HG02759 (cell line): ENCODE data around the gene CMSS1.

Experiments
- ATAC-seq: cut with Tn5 transposase; IDR thresholded peaks from one replicate; pipeline ENCODE4 v1.9.1; 2021; ENCODE audit warnings: mild to moderate bottlenecking, moderate library complexity; ENCODE audit not compliant: unreplicated experiment

CMSS1 gene

GRCh38 chr3:99873269-99874102 lies 55.8 kb downstream of the CMSS1 start:
- no peak for ATAC-seq

DNA sequence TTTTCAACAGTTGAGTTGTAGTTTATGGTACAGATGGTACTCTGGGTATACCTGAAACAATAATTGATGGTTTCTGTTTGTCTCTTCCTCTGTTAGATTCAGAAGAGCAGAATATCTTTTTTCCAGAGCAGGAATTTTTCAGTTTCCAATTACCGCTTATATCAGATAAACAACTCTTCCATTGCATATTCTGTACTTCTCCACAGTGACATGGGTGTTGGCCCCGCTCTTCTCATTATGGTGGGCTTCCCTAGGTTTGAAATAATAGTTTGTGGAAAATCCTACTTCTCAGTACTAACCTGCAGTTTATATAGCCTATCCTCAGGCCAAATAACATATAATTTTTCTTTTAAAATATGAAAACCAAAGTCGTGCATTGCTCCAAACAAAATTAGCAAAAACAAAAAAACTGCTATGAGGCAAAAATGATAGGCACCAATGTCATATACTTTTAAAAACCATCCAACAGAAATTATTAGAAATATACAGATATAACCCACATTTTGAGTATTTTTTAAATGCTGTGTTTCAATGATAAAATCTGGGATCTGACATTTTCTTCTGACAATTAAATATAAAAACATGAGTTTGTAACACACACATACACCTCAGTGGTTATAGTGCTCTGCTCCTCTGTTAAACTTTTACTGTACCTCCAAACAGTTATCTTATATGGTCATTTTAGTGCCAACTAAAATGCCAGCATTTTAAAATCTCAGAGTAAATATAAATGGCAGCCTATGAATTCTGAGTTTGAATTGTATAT lies 56.8 kb downstream of the CMSS1 start:
- ATAC-seq: no peak

- ATAC-seq: no peak
Measured at GRCh38 chr3:99875581-99875928, 57.9 kb downstream of the CMSS1 start.

DNA sequence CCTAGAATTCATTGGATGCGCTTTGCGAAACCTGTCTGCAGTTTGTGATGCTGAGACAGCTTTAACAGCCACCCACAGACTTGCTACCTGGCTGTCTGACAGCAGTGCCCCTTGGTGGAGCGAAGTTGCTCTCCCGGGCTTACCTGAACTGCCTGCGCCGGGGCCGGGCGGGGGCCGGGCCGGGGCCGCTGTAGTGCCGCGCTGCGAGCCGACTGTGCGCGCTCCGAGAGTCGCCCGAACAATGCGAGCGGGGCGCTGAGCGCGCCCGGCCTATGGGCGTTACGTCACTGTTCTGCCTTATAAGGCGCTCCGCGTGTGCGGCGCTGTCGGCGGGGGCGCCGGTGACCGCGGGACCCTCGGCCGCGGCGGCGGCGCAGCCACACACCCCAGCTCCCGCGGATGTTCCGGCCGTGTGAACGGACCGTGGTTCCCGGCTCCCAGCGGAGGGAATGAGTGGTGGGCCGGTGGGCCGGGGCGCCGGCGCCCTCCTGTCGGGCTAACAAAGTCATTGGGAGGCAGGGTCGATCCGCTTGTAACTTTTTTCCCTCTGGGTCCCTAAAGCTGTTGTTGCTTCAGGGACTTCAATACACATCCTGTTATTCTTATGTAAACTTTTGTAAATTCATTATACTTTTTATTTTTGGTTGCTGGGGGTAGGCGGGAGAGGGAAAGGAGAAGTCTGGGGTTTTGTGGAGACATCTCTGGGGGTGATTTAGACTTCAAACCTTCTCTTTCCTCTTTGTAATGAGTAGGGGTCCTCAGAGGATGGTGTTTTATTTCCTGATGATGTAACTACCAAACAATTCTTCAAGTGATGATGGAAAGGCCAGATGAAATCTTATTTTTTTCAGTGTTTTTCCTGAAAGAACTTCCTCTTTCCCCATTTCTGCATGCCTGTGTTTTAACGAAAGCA lies 58.5 kb downstream of the CMSS1 start:
- ATAC-seq: peak; percentile 91

DNA sequence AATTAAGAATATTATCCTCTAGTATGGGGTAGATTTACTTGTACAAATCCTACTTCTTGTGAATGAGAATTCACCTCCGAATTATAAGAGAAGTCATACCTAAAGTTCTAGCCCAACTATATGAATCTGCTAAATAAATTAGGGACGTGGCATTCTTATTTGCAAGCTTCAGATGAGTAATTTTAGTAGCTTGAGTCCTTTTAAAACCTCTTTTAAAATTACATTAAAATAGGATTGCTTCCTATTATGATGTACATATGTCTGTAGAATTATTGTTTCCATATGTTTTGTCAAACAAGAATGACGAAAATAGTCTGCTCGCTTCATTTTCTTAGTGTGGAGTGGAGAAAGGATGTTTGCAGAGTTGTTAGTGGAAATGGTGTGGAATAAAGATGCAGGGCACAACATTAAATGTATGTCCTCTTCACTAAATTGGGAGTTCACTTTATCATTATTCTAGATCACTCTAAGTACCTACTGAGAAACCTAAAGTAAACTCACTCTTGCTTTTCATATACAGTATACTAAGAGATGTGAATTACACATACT lies 59.4 kb downstream of the CMSS1 start:
- ATAC-seq: no peak

DNA sequence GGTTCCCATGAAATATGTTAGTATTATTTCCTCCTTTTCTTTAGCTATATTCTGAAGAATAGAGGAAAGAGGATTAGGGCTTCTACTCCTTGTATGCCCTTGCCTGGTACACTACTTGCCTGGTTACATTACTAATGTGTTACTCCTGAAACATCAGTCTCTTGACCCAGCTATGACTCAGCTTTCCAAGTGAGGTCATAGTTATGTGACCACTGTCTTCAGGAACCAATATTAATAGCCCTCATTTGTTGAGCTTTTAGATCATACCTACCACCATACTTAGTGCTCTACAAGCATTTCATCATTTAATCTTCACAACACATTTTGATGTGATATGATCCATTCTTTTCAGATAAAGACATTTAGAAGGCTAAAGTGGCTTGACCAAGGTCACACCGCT lies 60.3 kb downstream of the CMSS1 start:
- peak; percentile 37 for ATAC-seq

DNA sequence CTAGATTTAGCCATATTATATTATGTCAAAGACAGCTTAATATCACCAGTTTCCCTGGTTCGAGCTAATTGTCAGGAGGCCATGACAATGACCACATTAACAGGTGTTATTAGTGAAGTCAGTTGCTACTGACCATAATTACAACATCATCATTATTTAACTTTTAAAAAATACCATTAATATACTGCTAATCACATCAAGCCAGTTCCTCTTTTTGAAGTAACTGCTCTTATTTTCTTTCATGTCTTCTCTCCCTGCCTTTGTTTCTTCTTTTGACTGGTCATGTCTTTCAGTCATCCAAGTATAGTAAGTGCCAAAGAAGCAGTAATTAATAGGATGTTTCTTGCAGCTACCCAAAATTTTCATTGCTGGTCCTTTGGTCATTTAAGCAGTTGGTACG lies 61.6 kb downstream of the CMSS1 start:
- ATAC-seq: no peak

GRCh38 chr3:99881121-99881524 lies 63.5 kb downstream of the CMSS1 start:
- ATAC-seq: no peak

DNA sequence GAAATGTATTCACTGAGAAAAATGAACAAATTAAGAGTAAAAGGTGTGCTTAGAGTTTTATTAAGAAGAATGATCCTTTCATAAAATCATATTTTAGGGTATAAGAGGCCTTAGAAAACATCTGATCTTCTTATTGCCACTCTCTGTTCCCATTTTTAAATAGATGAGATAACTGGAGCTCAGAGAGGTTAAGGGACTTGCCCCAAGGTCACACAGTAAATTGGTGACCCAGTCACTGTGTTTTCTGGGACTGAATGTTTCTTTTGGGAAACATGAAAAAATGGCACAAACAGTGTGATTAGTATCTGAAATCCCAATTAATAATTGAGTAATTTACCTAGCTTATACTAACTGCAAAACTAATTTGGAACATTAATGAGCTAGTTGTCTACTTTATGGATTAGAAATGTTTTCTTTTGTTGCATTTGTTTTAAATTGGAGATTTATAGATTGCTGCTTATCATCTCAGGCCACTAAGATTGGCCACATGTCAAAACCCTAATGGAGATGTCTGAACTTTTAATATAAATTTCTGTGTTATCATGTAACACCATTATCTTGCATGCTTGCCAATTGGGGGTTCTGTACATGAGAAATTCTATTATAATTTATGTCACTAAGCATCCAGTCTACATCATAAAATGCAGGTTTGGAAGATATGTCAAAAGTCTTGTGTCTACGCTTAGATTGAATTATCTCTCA lies 64.9 kb downstream of the CMSS1 start:
- ATAC-seq: no peak

- ATAC-seq: no peak
Measured at GRCh38 chr3:99883138-99883461, 65.4 kb downstream of the CMSS1 start.

DNA sequence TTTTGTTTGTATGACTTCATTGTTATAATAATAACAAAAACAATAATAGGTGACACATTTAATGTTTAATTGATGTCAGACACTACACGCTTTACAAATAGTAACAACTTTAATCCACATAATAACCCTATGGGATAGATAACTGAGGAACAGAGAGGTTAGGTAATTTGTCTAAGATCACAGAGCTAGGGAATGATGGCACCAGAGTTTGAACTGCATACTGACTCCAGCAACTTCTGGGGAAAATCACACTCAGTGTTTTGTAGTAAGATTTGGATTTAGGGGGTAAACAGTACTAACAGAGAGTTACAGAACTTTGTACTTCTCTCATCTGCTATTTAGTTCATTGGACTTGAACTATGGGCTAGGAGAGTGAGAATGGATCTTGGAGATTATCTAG lies 66.0 kb downstream of the CMSS1 start:
- ATAC-seq: no peak

DNA sequence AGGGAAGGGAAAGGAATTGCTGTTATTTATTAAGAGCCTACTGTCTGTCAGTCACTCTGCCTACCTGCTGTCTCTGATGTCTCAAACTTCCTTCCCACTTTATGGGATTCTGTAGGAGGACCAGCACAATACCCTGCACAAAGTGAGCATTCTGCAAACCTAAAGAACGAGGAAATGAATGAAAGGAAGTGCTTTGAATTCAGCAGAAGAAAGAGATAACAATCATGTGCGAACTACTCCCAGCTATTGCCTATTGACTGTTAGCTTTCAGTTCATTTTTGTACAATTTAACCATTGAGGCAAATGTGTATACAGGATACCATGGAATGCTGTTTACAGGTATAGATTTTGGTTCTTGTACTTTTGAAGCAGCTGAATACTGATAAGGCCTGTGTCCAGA lies 66.8 kb downstream of the CMSS1 start:
- ATAC-seq: no peak

DNA sequence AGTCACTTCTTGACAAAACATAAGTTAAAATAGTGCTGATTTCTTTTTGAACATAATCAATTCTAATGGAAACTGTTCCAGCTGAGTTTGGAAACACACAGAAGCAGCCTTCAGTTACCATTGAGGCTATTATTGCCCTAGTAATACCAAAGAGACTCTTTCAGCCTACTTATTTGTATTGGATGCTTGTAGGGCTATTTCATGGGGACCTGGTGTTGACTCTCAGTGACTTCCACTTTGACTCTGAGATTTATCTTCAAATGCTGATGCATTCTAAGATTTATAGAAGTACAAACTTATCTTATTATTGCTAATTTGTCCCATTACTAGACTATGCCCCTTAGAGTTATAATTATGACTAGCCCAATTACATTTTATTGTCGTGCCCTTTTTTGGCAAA lies 67.4 kb downstream of the CMSS1 start:
- no peak for ATAC-seq

DNA sequence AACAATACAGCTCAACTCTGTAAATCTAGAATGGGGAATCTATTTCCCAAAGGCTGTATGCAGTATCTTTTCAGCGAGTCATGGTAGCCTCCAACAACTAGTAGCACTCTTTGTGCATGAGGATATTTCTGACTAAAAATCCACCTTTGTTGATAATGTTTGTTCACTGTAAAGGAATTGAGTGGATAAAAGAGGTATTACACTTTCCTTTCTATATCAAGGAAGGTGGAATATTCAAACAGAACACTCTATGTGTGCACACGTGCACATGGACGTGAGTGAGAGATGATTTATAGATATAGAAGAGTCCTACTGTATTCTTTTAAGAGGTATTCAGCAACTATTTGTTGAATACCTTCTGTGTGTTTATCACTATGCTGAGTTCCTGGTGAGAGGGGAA lies 68.2 kb downstream of the CMSS1 start:
- no peak for ATAC-seq

GRCh38 chr3:99891610-99892285 lies 74.1 kb downstream of the CMSS1 start:
- no peak for ATAC-seq

DNA sequence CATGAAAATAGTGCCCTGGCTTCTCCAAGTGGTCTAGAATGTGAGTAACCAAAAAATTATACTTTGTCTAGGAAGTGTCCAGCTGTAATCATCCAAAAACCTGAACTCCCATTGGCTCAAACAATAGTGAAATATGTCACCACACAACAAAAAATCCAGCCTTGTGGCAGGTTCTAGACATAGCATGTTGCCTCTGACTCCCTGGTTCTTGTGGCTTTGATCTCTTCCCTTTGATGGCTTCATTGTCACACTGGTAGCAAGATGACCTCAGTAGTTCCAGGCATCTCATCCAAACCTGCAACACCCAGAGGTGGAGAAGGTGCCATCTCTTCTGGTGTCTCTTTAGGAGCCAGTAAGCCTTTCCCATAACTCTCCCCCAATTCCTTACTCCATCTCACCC lies 74.7 kb downstream of the CMSS1 start:
- no peak for ATAC-seq

DNA sequence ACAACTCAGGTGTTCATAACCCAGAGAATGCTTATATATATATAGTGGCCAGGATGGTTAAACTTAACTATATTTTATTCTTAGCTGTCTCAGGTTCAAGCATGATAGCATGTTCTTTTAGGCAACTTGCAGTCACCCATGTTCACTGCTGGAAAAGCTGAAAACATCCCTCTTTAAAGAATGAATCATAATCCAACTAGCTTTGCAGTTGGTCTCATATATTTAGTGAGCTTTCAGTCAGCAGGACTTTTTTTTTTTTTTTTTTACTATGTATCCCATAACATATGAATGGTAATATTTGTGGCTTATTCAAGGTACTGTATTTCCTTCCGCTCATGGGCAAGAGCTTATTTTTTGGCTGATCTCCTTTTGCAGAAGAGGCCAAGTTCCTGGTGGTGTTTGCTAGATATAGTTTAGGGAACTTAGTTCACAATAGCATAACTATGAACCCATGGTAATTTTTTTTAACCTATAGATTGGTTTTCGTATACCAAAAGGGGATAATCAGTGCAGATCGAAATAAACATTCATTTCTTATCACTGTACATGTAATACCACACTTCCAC lies 77.6 kb downstream of the CMSS1 start:
- no peak for ATAC-seq

- no peak for ATAC-seq
Measured at GRCh38 chr3:99895703-99896441, 78.2 kb downstream of the CMSS1 start.

DNA sequence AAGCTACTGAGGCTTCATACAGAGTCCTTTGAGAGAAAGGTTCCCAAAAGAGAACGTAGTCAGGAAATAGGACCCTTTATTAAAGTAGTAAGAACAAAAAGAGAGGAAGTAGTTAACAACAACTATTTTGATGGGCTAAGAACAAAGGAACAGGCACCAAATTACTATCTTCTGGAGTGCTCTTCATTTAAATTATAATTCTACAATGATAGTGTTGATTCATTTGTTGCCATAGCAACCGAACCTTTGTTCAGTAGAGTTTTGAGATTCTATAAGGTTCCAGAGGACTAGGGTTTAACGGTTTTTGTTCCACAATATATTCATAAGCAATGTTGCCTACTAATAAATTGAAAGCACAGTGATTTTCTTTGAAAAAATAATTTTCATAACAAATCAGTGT lies 78.8 kb downstream of the CMSS1 start:
- no peak for ATAC-seq
